HepG2 (cell line): ENCODE measurements around the gene TPRA1. TPM values are rescaled to one million over a fixed set of nuclear protein-coding genes. Genes with fewer than 3 reads are reported as not detected.

Source experiments
- ARNT ChIP-seq: fragments of 450-650 bp; IDR thresholded peaks from 2 replicates; pipeline ENCODE4 v1.6.1; 2017
- GATAD1 ChIP-seq: IDR thresholded peaks from 2 replicates; pipeline ENCODE4 v1.6.1; 2016; ENCODE audit warnings: missing genetic modification reagents, missing compliant biosample characterization
- MBD4 ChIP-seq: IDR thresholded peaks from 2 replicates; pipeline ENCODE4 v1.6.1; 2012; ENCODE audit warnings: low read length, inconsistent platforms, borderline replicate concordance
- MNT ChIP-seq: fragments of 450-650 bp; IDR thresholded peaks from 2 replicates; pipeline ENCODE4 v1.6.1; 2016
- PHF8 ChIP-seq: sonication (generic); formaldehyde crosslinking; IDR thresholded peaks from 2 replicates; pipeline ENCODE4 v1.5.0; 2020; ENCODE audit warnings: missing genetic modification reagents
- POGZ ChIP-seq: sonication (generic); formaldehyde crosslinking; IDR thresholded peaks from 2 replicates; pipeline ENCODE4 v1.4.0; 2020; ENCODE audit warnings: mild to moderate bottlenecking, missing genetic modification reagents
- SNAI1 ChIP-seq: sonication (generic); formaldehyde crosslinking; IDR thresholded peaks from 2 replicates; pipeline ENCODE4 v1.5.0; 2020; ENCODE audit warnings: mild to moderate bottlenecking, missing genetic modification reagents, borderline replicate concordance
- THAP11 ChIP-seq: IDR thresholded peaks from 2 replicates; pipeline ENCODE4 v1.6.1; 2016; ENCODE audit warnings: missing biosample characterization, missing genetic modification reagents
- ZFP82 ChIP-seq: sonication (generic); formaldehyde crosslinking; IDR thresholded peaks from 2 replicates; pipeline ENCODE4 v1.5.1; 2020; ENCODE audit warnings: mild to moderate bottlenecking, missing genetic modification reagents, borderline replicate concordance
- ZNF274 ChIP-seq: sonication (generic); formaldehyde crosslinking; IDR thresholded peaks from 2 replicates; pipeline ENCODE4 v1.5.1; 2020; ENCODE audit warnings: mild to moderate bottlenecking, missing genetic modification reagents
- ZNF451 ChIP-seq: sonication (generic); formaldehyde crosslinking; IDR thresholded peaks from 2 replicates; pipeline ENCODE4 v1.5.0; 2020; ENCODE audit warnings: mild to moderate bottlenecking, missing genetic modification reagents
- polyA plus RNA-seq, 8 experiments: library from polyadenylated mRNA; depleted of rRNA in 3 of 8; stranded (reverse) in 7 of 8; unstranded in 1 of 8; fragments of >200 nt; fragmentation: Illumina TruSeq in 4 of 8; extraction: Trizol in 4 of 8; gene quantifications; 2 replicates each; pipeline versions ENCODE4 v1.2.1 to v1.2.3, GENCODE V29; 2011 to 2016; ENCODE audit warnings: low read depth in 4 of 8, missing spikeins in 1 of 8, mixed read lengths in 1 of 8; ENCODE audit not compliant: insufficient read depth in 1 of 8
- total RNA-seq, 5 experiments: library from RNA; depleted of rRNA; stranded (reverse); fragments of >200 nt; fragmentation: Illumina TruSeq; extraction: Trizol; gene quantifications; 2 replicates each; pipeline ENCODE4 v1.2.3, GENCODE V29; 2016; ENCODE audit warnings: low read depth in 1 of 5
- TF ChIP-seq, protein P1 (sequence below): sonication (generic); formaldehyde crosslinking; IDR thresholded peaks from 2 replicates; pipeline ENCODE4 v1.5.1; 2020; ENCODE audit warnings: mild to moderate bottlenecking, missing genetic modification reagents, borderline replicate concordance
- TF ChIP-seq, protein P2 (sequence below): sonication (generic); formaldehyde crosslinking; IDR thresholded peaks from 2 replicates; pipeline ENCODE4 v1.4.0; 2020; ENCODE audit warnings: missing genetic modification reagents, borderline replicate concordance
- TF ChIP-seq, protein P3 (sequence below): sonication (generic); formaldehyde crosslinking; IDR thresholded peaks from 2 replicates; pipeline ENCODE4 v1.4.0; 2020; ENCODE audit warnings: missing genetic modification reagents; ENCODE audit errors: not compliant biosample characterization
- TF ChIP-seq, protein P4 (sequence below): sonication (generic); formaldehyde crosslinking; IDR thresholded peaks from 2 replicates; pipeline ENCODE4 v1.9.0; 2021; ENCODE audit warnings: missing genetic modification reagents, borderline replicate concordance

TPRA1 gene
- total and polyA plus RNA-seq, 2 of the 13 experiments (the other 11 are each of a cell fraction or from before 2014, with no cell fraction given) = 25.4 to 25.8 TPM

GRCh38 chr3:127547761-127548605 lies 42.5 kb downstream of the TPRA1 start (continued):
- no peak for TF ChIP-seq MNT
- TF ChIP-seq ARNT = no peak
- TF ChIP-seq ZFP82 (CRISPR knock-in tag) = no peak
- TF ChIP-seq, protein P1, sequence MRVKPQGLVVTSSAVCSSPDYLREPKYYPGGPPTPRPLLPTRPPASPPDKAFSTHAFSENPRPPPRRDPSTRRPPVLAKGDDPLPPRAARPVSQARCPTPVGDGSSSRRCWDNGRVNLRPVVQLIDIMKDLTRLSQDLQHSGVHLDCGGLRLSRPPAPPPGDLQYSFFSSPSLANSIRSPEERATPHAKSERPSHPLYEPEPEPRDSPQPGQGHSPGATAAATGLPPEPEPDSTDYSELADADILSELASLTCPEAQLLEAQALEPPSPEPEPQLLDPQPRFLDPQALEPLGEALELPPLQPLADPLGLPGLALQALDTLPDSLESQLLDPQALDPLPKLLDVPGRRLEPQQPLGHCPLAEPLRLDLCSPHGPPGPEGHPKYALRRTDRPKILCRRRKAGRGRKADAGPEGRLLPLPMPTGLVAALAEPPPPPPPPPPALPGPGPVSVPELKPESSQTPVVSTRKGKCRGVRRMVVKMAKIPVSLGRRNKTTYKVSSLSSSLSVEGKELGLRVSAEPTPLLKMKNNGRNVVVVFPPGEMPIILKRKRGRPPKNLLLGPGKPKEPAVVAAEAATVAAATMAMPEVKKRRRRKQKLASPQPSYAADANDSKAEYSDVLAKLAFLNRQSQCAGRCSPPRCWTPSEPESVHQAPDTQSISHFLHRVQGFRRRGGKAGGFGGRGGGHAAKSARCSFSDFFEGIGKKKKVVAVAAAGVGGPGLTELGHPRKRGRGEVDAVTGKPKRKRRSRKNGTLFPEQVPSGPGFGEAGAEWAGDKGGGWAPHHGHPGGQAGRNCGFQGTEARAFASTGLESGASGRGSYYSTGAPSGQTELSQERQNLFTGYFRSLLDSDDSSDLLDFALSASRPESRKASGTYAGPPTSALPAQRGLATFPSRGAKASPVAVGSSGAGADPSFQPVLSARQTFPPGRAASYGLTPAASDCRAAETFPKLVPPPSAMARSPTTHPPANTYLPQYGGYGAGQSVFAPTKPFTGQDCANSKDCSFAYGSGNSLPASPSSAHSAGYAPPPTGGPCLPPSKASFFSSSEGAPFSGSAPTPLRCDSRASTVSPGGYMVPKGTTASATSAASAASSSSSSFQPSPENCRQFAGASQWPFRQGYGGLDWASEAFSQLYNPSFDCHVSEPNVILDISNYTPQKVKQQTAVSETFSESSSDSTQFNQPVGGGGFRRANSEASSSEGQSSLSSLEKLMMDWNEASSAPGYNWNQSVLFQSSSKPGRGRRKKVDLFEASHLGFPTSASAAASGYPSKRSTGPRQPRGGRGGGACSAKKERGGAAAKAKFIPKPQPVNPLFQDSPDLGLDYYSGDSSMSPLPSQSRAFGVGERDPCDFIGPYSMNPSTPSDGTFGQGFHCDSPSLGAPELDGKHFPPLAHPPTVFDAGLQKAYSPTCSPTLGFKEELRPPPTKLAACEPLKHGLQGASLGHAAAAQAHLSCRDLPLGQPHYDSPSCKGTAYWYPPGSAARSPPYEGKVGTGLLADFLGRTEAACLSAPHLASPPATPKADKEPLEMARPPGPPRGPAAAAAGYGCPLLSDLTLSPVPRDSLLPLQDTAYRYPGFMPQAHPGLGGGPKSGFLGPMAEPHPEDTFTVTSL (CRISPR knock-in tag) = no peak
- no peak for TF ChIP-seq THAP11 (CRISPR knock-in tag)
- TF ChIP-seq, protein P2, sequence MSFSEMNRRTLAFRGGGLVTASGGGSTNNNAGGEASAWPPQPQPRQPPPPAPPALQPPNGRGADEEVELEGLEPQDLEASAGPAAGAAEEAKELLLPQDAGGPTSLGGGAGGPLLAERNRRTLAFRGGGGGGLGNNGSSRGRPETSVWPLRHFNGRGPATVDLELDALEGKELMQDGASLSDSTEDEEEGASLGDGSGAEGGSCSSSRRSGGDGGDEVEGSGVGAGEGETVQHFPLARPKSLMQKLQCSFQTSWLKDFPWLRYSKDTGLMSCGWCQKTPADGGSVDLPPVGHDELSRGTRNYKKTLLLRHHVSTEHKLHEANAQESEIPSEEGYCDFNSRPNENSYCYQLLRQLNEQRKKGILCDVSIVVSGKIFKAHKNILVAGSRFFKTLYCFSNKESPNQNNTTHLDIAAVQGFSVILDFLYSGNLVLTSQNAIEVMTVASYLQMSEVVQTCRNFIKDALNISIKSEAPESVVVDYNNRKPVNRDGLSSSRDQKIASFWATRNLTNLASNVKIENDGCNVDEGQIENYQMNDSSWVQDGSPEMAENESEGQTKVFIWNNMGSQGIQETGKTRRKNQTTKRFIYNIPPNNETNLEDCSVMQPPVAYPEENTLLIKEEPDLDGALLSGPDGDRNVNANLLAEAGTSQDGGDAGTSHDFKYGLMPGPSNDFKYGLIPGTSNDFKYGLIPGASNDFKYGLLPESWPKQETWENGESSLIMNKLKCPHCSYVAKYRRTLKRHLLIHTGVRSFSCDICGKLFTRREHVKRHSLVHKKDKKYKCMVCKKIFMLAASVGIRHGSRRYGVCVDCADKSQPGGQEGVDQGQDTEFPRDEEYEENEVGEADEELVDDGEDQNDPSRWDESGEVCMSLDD (CRISPR knock-in tag) = no peak
- no peak for TF ChIP-seq SNAI1 (CRISPR knock-in tag)
- no peak for TF ChIP-seq ZNF451 (CRISPR knock-in tag)
- peak; percentile 56; the same call in 1 of the 2 replicates for TF ChIP-seq POGZ (CRISPR knock-in tag)
- TF ChIP-seq ZNF274 (CRISPR knock-in tag) = no peak
- TF ChIP-seq, protein P3, sequence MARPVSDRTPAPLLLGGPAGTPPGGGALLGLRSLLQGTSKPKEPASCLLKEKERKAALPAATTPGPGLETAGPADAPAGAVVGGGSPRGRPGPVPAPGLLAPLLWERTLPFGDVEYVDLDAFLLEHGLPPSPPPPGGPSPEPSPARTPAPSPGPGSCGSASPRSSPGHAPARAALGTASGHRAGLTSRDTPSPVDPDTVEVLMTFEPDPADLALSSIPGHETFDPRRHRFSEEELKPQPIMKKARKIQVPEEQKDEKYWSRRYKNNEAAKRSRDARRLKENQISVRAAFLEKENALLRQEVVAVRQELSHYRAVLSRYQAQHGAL (CRISPR knock-in tag) = no peak
- TF ChIP-seq GATAD1 = no peak
- TF ChIP-seq, protein P4, sequence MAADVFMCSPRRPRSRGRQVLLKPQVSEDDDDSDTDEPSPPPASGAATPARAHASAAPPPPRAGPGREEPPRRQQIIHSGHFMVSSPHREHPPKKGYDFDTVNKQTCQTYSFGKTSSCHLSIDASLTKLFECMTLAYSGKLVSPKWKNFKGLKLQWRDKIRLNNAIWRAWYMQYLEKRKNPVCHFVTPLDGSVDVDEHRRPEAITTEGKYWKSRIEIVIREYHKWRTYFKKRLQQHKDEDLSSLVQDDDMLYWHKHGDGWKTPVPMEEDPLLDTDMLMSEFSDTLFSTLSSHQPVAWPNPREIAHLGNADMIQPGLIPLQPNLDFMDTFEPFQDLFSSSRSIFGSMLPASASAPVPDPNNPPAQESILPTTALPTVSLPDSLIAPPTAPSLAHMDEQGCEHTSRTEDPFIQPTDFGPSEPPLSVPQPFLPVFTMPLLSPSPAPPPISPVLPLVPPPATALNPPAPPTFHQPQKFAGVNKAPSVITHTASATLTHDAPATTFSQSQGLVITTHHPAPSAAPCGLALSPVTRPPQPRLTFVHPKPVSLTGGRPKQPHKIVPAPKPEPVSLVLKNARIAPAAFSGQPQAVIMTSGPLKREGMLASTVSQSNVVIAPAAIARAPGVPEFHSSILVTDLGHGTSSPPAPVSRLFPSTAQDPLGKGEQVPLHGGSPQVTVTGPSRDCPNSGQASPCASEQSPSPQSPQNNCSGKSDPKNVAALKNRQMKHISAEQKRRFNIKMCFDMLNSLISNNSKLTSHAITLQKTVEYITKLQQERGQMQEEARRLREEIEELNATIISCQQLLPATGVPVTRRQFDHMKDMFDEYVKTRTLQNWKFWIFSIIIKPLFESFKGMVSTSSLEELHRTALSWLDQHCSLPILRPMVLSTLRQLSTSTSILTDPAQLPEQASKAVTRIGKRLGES = no peak
- no peak for TF ChIP-seq MBD4
- TF ChIP-seq PHF8 = 0 out of 2 replicates have a peak, but pooled peaks have one; percentile 33
